IMR-90 (cell line): Measurements from ENCODE around the gene PSME2. TPM values are rescaled to one million over a fixed set of nuclear protein-coding genes. Genes with fewer than 3 reads are reported as not detected.

Experiments
- ATAC-seq: fragments of 200-7000 bp; cut with Tn5 transposase; 2 replicates; pipeline ENCODE4 v1.9.1; 2020; ENCODE audit warnings: low read depth, mild to moderate bottlenecking, moderate library complexity
- BruUV-seq: library from RNA; stranded (reverse); fragments of 400-500 nt; replicated peaks from 2 replicates; lab custom pipeline; 2021; lab: Mats Ljungman, UMichigan
- CTCF ChIA-PET: fragments of 300-600 bp; formaldehyde crosslinking; extraction: SDS; loops from one replicate; lab custom pipeline; 2021; ENCODE audit warnings: antibody characterized with exemption; lab: Yijun Ruan, JAX
- POLR2A ChIA-PET: fragments of 300-600 bp; sonication (Branson Sonifier 250); formaldehyde crosslinking; loops from one replicate; lab custom pipeline; 2022; ENCODE audit warnings: antibody characterized with exemption; ENCODE audit not compliant: unreplicated experiment; lab: Charles Lee
- DNase-seq: peaks from one replicate; pipeline ENCODE4 v3.0.0; 2013
- H2AFZ ChIP-seq: replicated peaks from 2 replicates; pipeline ENCODE3; 2013; ENCODE audit warnings: low read length, mild to moderate bottlenecking; ENCODE audit not compliant: poor library complexity
- H2AK5ac ChIP-seq: 2 replicates; pipeline ENCODE4 v1.6.1; 2013; ENCODE audit warnings: low read depth, low read length, inconsistent platforms
- H2AK9ac ChIP-seq: replicated peaks from 2 replicates; pipeline ENCODE3; 2013; ENCODE audit warnings: mild to moderate bottlenecking, low read depth, low read length, moderate library complexity; ENCODE audit not compliant: poor library complexity
- H2BK120ac ChIP-seq: 2 replicates; pipeline ENCODE4 v1.6.1; 2013; ENCODE audit warnings: low read depth, low read length, inconsistent platforms
- H2BK15ac ChIP-seq: 3 replicates; pipeline ENCODE4 v1.6.1; 2013; ENCODE audit warnings: low read depth, low read length, inconsistent platforms
- H2BK20ac ChIP-seq: 2 replicates; pipeline ENCODE4 v1.6.1; 2013; ENCODE audit warnings: low read depth, mild to moderate bottlenecking, inconsistent platforms, low read length, moderate library complexity
- H2BK5ac ChIP-seq: 2 replicates; pipeline ENCODE4 v1.6.1; 2013; ENCODE audit warnings: mild to moderate bottlenecking, low read depth, low read length, inconsistent platforms; ENCODE audit not compliant: poor library complexity, severe bottlenecking
- H3K14ac ChIP-seq: replicated peaks from 2 replicates; pipeline ENCODE4 v1.6.1; 2013; ENCODE audit warnings: low read depth, low read length, inconsistent platforms
- H3K18ac ChIP-seq: 2 replicates; pipeline ENCODE4 v1.6.1; 2013; ENCODE audit warnings: low read depth, low read length, control low read depth
- H3K23ac ChIP-seq: 2 replicates; pipeline ENCODE4 v1.6.1; 2013; ENCODE audit warnings: low read depth, low read length, inconsistent platforms
- H3K27ac ChIP-seq: 2 replicates; pipeline ENCODE4 v1.5.1; 2013; ENCODE audit warnings: mild to moderate bottlenecking, control low read depth, low read length; ENCODE audit not compliant: insufficient read depth
- H3K27me3 ChIP-seq: 2 replicates; pipeline ENCODE4 v1.6.1; 2013; ENCODE audit warnings: low read length; ENCODE audit not compliant: control insufficient read depth, insufficient read depth
- H3K36me3 ChIP-seq: 2 replicates; pipeline ENCODE4 v1.6.1; 2013; ENCODE audit warnings: low read length, mixed read lengths; ENCODE audit not compliant: control insufficient read depth, insufficient read depth
- H3K4ac ChIP-seq: 2 replicates; pipeline ENCODE4 v1.6.1; 2013; ENCODE audit warnings: low read depth, low read length, inconsistent platforms
- H3K4me1 ChIP-seq: 2 replicates; pipeline ENCODE4 v1.6.1; 2013; ENCODE audit warnings: low read length, mixed read lengths; ENCODE audit not compliant: control insufficient read depth, insufficient read depth
- H3K4me2 ChIP-seq: 2 replicates; pipeline ENCODE4 v1.6.1; 2013; ENCODE audit warnings: low read depth, mild to moderate bottlenecking, control low read depth, low read length, moderate library complexity
- H3K4me3 ChIP-seq: 2 replicates; pipeline ENCODE4 v1.5.1; 2013; ENCODE audit warnings: low read depth, mild to moderate bottlenecking, control low read depth, low read length, moderate library complexity; ENCODE audit not compliant: insufficient read depth
- H3K56ac ChIP-seq: 2 replicates; pipeline ENCODE4 v1.6.1; 2013; ENCODE audit warnings: low read length, inconsistent platforms; ENCODE audit not compliant: insufficient read depth; ENCODE audit errors: extremely low read depth
- H3K79me1 ChIP-seq, 2 experiments: 2 replicates each; pipeline ENCODE4 v1.6.1; 2013; ENCODE audit warnings: low read length in 2 of 2, inconsistent platforms in 1 of 2, low read depth in 1 of 2
- H3K9ac ChIP-seq: 2 replicates; pipeline ENCODE4 v1.6.1; 2013; ENCODE audit warnings: low read depth, low read length, control low read depth
- H3K9me1 ChIP-seq: 2 replicates; pipeline ENCODE4 v1.6.1; 2013; ENCODE audit warnings: low read length, inconsistent platforms; ENCODE audit not compliant: insufficient read depth
- H3K9me3 ChIP-seq: 2 replicates; pipeline ENCODE4 v1.6.1; 2013; ENCODE audit warnings: low read length; ENCODE audit not compliant: control insufficient read depth, insufficient read depth
- H4K20me1 ChIP-seq: 2 replicates; pipeline ENCODE4 v1.6.1; 2013; ENCODE audit warnings: low read length, inconsistent platforms; ENCODE audit not compliant: insufficient read depth
- H4K5ac ChIP-seq: 2 replicates; pipeline ENCODE4 v1.6.1; 2013; ENCODE audit warnings: mild to moderate bottlenecking, low read depth, low read length, control low read depth
- H4K8ac ChIP-seq, 2 experiments: 2 replicates each; pipeline ENCODE4 v1.6.1; 2013; ENCODE audit warnings: low read depth in 2 of 2, low read length in 2 of 2, control low read depth in 1 of 2, inconsistent platforms in 1 of 2
- H4K91ac ChIP-seq: 2 replicates; pipeline ENCODE4 v1.6.1; 2013; ENCODE audit warnings: low read depth, low read length, inconsistent platforms; ENCODE audit not compliant: insufficient read depth
- BHLHE40 ChIP-seq: fragments of 150-350 bp; IDR thresholded peaks from 2 replicates; pipeline ENCODE4 v1.6.1; 2016; ENCODE audit warnings: mild to moderate bottlenecking, low read depth, low read length
- CEBPB ChIP-seq: IDR thresholded peaks from 2 replicates; pipeline ENCODE4 v1.6.1; 2012; ENCODE audit warnings: low read depth, low read length, improper control_type of control experiment
- CHD1 ChIP-seq: IDR thresholded peaks from 2 replicates; pipeline ENCODE4 v1.6.1; 2012; ENCODE audit warnings: low read depth, low read length, improper control_type of control experiment
- CTCF ChIP-seq: conservative IDR thresholded peaks from 2 replicates; pipeline ENCODE4 v1.5.1; 2012; ENCODE audit warnings: mild to moderate bottlenecking, low read depth, low read length, improper control_type of control experiment
- ELK1 ChIP-seq: fragments of 150-350 bp; IDR thresholded peaks from 2 replicates; pipeline ENCODE4 v1.6.1; 2016; ENCODE audit warnings: low read depth, mild to moderate bottlenecking, low read length, moderate library complexity, borderline replicate concordance
- FOS ChIP-seq: fragments of 150-350 bp; IDR thresholded peaks from 2 replicates; pipeline ENCODE4 v1.6.1; 2016; ENCODE audit warnings: low read depth, low read length
- MAFK ChIP-seq: IDR thresholded peaks from 2 replicates; pipeline ENCODE4 v1.6.1; 2012; ENCODE audit warnings: low read depth, low read length, improper control_type of control experiment
- MAZ ChIP-seq: IDR thresholded peaks from 2 replicates; pipeline ENCODE4 v1.6.1; 2012; ENCODE audit warnings: low read depth, mild to moderate bottlenecking, low read length, improper control_type of control experiment, moderate library complexity, borderline replicate concordance
- MXI1 ChIP-seq: IDR thresholded peaks from 2 replicates; pipeline ENCODE4 v1.6.1; 2012; ENCODE audit warnings: low read depth, mild to moderate bottlenecking, low read length, moderate library complexity, borderline replicate concordance
- NFE2L2 ChIP-seq: fragments of 150-350 bp; IDR thresholded peaks from 2 replicates; pipeline ENCODE4 v1.6.1; 2016; ENCODE audit warnings: low read depth, mild to moderate bottlenecking, low read length
- POLR2A ChIP-seq: IDR thresholded peaks from 2 replicates; pipeline ENCODE4 v1.6.1; 2012; ENCODE audit warnings: mild to moderate bottlenecking, low read depth, low read length
- RAD21 ChIP-seq: IDR thresholded peaks from 2 replicates; pipeline ENCODE4 v1.6.1; 2012; ENCODE audit warnings: low read length, improper control_type of control experiment
- RCOR1 ChIP-seq: IDR thresholded peaks from 2 replicates; pipeline ENCODE4 v1.6.1; 2012; ENCODE audit warnings: mild to moderate bottlenecking, low read length, improper control_type of control experiment; ENCODE audit not compliant: insufficient replicate concordance
- SMC3 ChIP-seq: fragments of 150-350 bp; IDR thresholded peaks from 2 replicates; pipeline ENCODE4 v1.6.1; 2016; ENCODE audit warnings: low read depth, mild to moderate bottlenecking, antibody characterized with exemption, low read length, moderate library complexity
- USF2 ChIP-seq: fragments of 150-350 bp; IDR thresholded peaks from 2 replicates; pipeline ENCODE4 v1.6.1; 2017; ENCODE audit warnings: mild to moderate bottlenecking, antibody characterized with exemption, low read length, low read depth
- WGBS, 2 experiments: methylation state at CpG; one replicate each; pipeline versions ENCODE4 v1.1.5 to v1.1.7; 2013; ENCODE audit warnings: missing lambda C conversion rate in 2 of 2; ENCODE audit not compliant: insufficient read length in 1 of 2; ENCODE audit errors: extremely low coverage in 2 of 2; 5-methylcytosine and 5-hydroxymethylcytosine counted together
- dilution Hi-C: fragments of 300-500 bp; cut with HindIII; formaldehyde crosslinking; loops from one replicate; pipeline ENCODE4 v1.14.3; 2018; ENCODE audit warnings: low sequenced_read_pairs; ENCODE audit not compliant: unreplicated experiment
- in situ Hi-C: fragments of 300-500 bp; cut with MboI; formaldehyde crosslinking; loops from 3 replicates; pipeline ENCODE4 v1.14.3; 2019; ENCODE audit warnings: low sequenced_read_pairs, inconsistent platforms, mixed read lengths
- intact Hi-C: fragments of 100-400 bp; cut with micrococcal nuclease; formaldehyde crosslinking; loops from 2 replicates; pipeline ENCODE4 v1.10.0; 2022
- polyA plus RNA-seq, 3 experiments: library from polyadenylated mRNA; depleted of rRNA; stranded (reverse); fragments of >200 nt; gene quantifications; 2 replicates each; pipeline ENCODE4 v1.2.3, GENCODE V29; 2012; ENCODE audit warnings: low replicate concordance in 1 of 3
- total RNA-seq: library from RNA; depleted of rRNA; stranded (reverse); fragments of >200 nt; gene quantifications from 2 replicates; pipeline ENCODE4 v1.2.3, GENCODE V29; 2012

The PSME2 gene
- total and polyA plus RNA-seq, 2 of the 4 experiments (the other 2 are of a cell fraction): 104 to 141 TPM

GRCh38 chr14:24164518-24164991 lies 18.1 kb upstream of the PSME2 start:
- Histone ChIP-seq H3K14ac (no peak overlapping the region), H4K20me1 (no peaks in the 10 kb centered on the region), H3K4me3 (no peak overlapping the region), H4K5ac (no peak overlapping the region), H3K56ac (no peak overlapping the region), H2AK9ac (peak overlapping the region; percentile 28), H3K79me1 (peaks cover 12 to 40% of the 10 kb centered on the region in 2 experiments; a peak in 3 of 4 replicates), H2BK5ac (no peak overlapping the region), H2AK5ac (no peak overlapping the region), H3K9me3 (no peaks in the 10 kb centered on the region), H4K8ac (no peak overlapping the region), H2BK15ac (no peak overlapping the region), H3K27me3 (no peaks in the 10 kb centered on the region), H3K4me2 (no peak overlapping the region), H2BK20ac (no peak overlapping the region), H2BK120ac (no peak overlapping the region), H4K91ac (no peak overlapping the region), H3K23ac (no peak overlapping the region), H3K9me1 (peaks cover 9% of the 10 kb centered on the region), H3K36me3 (peaks cover 60% of the 10 kb centered on the region), H3K4ac (no peak overlapping the region), H3K4me1 (peaks cover 7% of the 10 kb centered on the region), H2AFZ (no peak overlapping the region), H3K9ac (no peak overlapping the region), H3K18ac (no peak overlapping the region), H3K27ac (no peak overlapping the region)
- BruUV-seq: no TSS peak
- POLR2A ChIA-PET: no interaction called here
- in situ Hi-C loops: no loop called here
- CTCF ChIA-PET: no interaction called here
- intact Hi-C loops: no loop called here
- ATAC-seq (no peak), DNase-seq (no peak)
- 100% methylated on average over 4 of the region's 14 CpGs; no CpG with 5 or more reads in 1 of the 2 experiments for WGBS, 2 experiments
- TF ChIP-seq MXI1 (no peak), MAFK (no peak), CEBPB (no peak), ELK1 (no peak), SMC3 (no peak), USF2 (no peak), CTCF (no peak), RAD21 (no peak), MAZ (no peak), FOS (no peak), POLR2A (no peak), NFE2L2 (no peak), RCOR1 (no peak), BHLHE40 (no peak), CHD1 (no peak)
- dilution Hi-C loops: no loop called here
